Measurements from ENCODE around the gene COLGALT1.

Gene COLGALT1

DNA sequence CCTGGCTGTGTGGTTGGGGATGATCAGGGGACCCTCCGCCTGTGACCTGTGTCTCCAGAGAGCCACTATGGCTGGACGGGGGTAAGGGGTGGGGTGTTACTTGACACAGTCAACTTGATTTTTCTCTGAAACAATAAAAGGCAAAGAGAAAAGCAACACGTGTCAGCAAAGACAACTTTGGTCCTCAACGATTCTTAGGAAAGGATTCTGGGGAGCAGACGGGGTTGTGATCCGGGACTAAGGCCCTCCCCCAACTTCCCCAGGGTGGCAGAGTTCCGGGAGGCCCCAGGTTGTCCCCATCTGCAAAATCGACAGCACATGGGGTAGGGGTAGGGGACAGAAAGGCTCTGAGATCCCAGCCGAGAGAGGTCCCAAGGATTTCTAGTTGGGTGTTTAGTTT is 46.2 kb downstream of the COLGALT1 start:
- DNase-seq (ENCODE audit: low read depth) = no peak
- H3K4me3 ChIP-seq (replicated peaks; ENCODE audit: low read depth, low read length) = no peak overlapping the region
- TF ChIP-seq, protein P1, sequence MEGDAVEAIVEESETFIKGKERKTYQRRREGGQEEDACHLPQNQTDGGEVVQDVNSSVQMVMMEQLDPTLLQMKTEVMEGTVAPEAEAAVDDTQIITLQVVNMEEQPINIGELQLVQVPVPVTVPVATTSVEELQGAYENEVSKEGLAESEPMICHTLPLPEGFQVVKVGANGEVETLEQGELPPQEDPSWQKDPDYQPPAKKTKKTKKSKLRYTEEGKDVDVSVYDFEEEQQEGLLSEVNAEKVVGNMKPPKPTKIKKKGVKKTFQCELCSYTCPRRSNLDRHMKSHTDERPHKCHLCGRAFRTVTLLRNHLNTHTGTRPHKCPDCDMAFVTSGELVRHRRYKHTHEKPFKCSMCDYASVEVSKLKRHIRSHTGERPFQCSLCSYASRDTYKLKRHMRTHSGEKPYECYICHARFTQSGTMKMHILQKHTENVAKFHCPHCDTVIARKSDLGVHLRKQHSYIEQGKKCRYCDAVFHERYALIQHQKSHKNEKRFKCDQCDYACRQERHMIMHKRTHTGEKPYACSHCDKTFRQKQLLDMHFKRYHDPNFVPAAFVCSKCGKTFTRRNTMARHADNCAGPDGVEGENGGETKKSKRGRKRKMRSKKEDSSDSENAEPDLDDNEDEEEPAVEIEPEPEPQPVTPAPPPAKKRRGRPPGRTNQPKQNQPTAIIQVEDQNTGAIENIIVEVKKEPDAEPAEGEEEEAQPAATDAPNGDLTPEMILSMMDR (IDR thresholded peaks at IDR 0.05; ENCODE audit: low read length, missing control alignments) = no peak

DNA sequence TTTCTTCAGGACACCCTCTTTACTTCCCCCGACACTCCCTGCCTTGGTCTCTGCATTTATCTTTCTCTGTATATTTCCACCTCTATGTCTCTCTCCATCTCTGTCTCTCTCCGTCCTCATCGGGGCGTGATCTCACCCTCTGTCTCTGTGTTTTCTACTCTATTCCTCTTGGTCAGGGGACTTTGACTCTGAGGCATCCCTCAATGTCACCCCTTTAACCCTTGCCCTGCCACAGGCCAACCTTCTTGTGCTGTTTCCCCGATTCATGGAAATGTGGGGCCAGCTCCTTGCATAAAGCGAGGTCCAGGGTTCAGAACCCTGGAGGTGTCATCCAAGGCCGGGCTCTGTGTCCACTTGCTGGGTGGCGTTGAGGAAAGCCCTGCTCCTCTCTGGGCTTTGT is 46.8 kb downstream of the COLGALT1 start:
- no peak overlapping the region for H3K4me3 ChIP-seq (replicated peaks; ENCODE audit: low read depth, low read length)
- TF ChIP-seq, protein P1 (IDR thresholded peaks at IDR 0.05; ENCODE audit: low read length, missing control alignments) = no peak
- DNase-seq (ENCODE audit: low read depth) = no peak

DNA sequence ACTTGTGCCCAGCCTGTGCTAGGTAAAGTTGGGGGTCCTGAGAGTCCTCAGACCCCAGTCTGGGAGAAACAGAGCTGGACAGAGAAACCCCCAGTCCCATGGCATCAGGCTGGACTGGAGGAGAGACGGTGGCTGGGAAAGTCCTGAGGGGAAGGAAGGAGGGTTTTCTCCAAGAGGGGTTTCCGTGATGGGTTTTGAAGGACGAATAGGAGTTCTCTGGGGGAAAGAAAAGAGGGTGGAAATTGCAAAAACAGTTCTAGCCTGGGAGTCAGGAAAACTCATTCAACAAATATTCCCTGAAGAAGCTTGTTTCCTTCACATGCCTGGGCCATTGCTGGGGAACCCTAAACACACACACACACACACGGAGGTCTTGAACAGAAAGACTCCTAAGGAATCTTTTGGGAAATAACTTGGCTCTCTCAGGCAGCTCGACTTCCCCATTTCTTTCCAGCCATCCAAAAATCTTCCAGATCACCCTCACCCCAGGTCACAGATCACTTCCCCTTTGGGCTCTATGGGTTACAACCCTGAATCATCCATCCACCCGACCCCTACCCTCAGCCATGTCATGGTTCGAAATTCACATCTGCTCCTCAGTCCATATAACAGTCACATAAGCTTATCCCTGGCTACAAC is 47.5 kb downstream of the COLGALT1 start:
- DNase-seq (ENCODE audit: low read depth) = no peak
- TF ChIP-seq, protein P1 (IDR thresholded peaks at IDR 0.05; ENCODE audit: low read length, missing control alignments) = no peak
- H3K4me3 ChIP-seq (replicated peaks; ENCODE audit: low read depth, low read length) = no peak overlapping the region

DNA sequence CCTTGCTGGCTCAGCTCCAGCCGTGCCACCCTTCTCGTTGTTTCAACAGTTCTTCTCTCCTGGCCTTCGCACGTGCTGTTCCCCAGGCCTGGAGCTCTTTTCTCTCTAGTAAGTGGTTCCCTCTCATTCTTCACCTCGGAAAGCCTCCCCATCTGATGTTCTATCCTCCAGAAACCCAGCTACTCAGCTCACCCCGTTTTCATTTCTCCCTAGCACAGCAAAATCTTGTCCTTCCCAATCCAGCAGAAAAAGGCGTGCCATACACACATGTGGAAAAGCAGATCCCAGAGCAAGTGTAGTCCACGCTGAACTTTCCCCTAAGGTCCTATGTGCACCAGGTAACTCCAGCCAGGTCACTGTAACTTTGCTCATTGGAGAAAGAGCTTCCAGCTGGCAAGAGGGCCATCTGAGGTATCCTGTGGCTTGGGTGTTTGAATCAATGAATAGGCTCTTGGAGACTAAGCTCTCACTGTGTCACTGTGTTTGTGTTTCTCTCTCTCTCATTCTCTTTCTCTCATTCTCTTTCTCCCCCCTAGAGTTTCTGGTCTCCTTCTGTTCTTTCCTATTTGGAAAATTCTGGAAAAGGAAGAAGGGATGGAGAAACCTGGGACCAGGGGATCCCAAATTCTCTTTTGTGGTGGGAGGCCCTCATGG is 49.0 kb downstream of the COLGALT1 start:
- no peak for DNase-seq (ENCODE audit: low read depth)
- TF ChIP-seq, protein P1 (IDR thresholded peaks at IDR 0.05; ENCODE audit: low read length, missing control alignments) = no peak
- no peak overlapping the region for H3K4me3 ChIP-seq (replicated peaks; ENCODE audit: low read depth, low read length)

DNA sequence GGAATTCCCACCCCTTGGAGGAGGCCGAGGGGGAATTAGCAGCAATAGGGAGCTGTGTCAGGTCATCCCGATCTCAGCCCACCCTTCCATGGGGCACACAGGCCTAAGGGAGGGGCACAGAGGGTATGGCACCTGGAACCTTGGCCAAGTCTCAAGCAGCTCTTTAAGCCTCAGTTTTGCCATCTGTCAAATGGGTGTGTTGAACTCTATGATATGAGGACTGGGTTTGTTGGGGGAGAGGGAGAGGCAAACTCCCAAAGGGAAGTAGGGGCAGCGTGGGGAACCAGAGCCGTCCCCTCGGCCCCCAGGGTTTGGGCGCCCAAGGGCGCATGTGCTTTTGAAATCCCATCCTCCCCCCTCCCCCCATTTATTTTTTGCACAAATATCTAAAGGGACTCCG is 49.7 kb downstream of the COLGALT1 start:
- DNase-seq (ENCODE audit: low read depth) = no peak
- H3K4me3 ChIP-seq (replicated peaks; ENCODE audit: low read depth, low read length) = no peak overlapping the region
- TF ChIP-seq, protein P1 (IDR thresholded peaks at IDR 0.05; ENCODE audit: low read length, missing control alignments) = no peak

DNA sequence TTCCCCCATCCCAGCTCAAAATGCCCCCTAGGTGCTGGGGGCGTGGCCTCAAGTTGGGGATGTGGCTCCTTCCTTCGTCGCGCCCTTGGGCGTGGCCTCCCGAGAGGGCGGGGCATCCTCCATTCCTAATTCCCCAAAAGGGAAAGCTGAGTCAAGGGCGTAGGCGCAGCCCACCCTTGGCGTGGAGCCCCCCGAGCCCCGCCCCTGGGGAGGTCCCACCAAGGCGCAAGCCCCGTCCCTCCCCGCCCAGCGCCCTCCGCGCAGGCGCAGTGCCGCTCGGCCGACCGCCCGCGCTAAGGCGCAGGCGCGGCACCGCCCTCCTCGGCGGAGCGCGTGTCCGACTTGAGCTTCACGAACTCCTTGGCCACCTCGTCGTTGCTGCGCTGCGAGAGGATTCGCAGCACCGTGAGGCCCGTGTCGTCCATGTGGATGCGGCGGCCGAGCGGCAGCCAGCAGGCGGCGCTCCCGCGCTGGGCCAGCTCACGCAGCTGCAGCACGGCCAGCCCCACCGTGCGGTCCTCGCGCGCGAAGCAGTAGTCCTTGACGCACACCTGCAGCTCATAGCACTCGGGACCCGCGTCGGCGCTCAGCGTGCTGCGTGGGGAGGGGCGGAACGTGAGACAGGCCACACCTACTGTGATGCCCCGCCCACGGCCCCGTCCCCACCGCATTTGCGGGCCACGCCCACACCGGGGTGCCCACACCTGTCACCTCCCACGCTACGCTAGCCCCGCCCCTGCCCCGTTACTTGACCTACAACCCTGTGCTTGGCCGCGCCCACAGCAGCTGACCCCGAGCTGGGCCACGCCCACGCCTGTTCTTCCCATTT is 50.5 kb downstream of the COLGALT1 start:
- DNase-seq (ENCODE audit: low read depth) = peak; percentile 80
- TF ChIP-seq, protein P1 (IDR thresholded peaks at IDR 0.05; ENCODE audit: low read length, missing control alignments) = peak; percentile 19
- peak overlapping the region; percentile 22 for H3K4me3 ChIP-seq (replicated peaks; ENCODE audit: low read depth, low read length)

Data from fibroblast of pulmonary artery (primary cell).